GM18526 (cell line): ENCODE measurements around the gene NEU2.

Experiments used
- POLR2A ChIP-seq: IDR thresholded peaks from 3 replicates; pipeline ENCODE4 v1.6.1; 2011; ENCODE audit not compliant: insufficient read length; ENCODE audit errors: extremely low read depth

Gene NEU2

DNA sequence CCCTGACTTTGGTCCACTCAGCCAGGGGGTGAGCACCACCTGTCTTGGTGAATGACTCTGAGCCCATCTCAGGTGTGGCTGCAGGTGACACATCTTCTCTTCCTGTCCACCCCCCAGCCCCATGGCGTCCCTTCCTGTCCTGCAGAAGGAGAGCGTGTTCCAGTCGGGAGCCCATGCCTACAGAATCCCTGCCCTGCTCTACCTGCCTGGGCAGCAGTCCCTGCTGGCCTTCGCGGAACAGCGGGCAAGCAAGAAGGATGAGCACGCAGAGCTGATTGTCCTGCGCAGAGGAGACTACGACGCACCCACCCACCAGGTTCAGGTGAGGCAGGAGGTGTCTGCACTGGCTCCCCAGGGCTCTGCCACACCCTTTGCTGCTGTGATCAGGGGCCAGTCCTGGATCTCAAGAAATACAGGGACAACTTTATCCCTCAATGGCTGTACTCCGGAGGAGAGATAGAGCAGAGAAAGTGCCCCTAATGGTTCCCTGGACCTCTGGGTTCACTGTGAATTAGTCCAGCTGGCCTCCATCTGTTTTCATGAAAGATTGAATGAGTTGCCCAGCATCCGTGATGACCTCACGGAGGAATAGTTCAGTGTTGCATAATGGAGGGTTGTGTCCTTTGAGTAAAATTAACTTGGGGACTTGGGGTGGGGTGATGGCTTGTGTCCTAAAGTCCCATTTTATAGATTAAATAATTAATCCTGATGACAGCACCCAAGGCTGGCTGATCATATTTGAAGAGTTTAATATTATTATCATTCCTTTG lies at the start of gene NEU2:
TSS of gene NEU2 (plus strand) at position 122 of the 770 bp plus-strand sequence. CDS start at position 122, 0 bp downstream.
- no peak for TF ChIP-seq POLR2A

DNA sequence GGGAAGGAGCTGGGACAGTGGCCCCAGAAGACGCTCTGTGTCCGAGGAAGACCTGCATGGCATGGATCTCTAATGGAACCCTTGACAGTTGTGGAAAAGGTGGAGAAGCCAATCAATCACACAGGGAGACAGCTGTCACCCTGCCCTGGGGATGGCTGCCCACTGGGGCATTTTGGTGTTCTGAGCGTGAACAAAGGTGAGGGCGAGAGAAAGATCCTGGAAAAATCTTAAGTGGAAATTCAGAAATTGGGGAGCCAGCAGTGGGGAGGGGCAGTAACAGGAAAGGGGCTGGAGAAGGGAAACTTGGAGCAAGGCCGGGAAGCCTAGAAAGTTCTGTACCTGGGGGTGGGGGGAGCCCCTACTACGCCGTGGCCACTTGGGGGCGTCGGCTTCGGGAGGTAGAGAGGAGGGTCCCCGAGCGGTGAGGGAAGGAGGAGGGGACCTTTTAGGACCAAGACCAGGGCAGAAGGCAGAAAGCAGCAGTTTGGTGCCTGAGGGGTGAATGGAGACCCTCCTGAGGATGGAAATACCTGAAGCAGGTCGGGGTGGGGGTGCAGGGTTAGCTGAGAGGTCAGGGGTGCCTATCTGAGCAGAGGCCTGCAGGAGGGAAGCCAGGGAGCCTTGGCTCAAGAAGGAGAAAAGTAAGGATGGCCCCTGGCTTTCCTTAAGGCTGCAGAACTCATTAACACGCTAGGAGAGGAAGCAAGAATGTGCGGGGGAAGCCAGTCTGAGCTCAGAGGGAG lies 49.4 kb upstream of the NEU2 start:
- no peak for TF ChIP-seq POLR2A

DNA sequence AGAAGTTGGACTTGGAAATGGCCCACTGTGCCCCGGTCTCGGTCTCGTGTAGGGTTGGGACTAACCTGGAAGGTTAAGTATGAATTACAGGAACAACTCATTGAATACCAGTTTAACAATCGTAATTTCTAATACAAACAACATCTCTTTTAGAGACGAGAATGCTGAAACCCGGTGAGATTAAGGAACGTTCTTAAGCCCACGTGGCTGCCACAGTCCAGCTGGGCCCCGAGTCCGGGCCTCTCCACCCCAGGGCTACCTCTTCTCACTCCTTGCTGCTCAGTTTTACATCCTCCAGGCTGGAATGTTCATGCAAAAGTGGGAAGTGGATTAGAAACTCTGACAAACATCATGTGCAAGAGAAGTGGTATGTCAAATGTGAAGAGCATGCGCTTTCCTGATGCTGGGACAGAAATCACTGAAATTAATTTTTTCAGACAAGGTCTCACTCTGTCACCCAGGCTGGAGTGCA lies 48.8 kb upstream of the NEU2 start:
- no peak for TF ChIP-seq POLR2A

DNA sequence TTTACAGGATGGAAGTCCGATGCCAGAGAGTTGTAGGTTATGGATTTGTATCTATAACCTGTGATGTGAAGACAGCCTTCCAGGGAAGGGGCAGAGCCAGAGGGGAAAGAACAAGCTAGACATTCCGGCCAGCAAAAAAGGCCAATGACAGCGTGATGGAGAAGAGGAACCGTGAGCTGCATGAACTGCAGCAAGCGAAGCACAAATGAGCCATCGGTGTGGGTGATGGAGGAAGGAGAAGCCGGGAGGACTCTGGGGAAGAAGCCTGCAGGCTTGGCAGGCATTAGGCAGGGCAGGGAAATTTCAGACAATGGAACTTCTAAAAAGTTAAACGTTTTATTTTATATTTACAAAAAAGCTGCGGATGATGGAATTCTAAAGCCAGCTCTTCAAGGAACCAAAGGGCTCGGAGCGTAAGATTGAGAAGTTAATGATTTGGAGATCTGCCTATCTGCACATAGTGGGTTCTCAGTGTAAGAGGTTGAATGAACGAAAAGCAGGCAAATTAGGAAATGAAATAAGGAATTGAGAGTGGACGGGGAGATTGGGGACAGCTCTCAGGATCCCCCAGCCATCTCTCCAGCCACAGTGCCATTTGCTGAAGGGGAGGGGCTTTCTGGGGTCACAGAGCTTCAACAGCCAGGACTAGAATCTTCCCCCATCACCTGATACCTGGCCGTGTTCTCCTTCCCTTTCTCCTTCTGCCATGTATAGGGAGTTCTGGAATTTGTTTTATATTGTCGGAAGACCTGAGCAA lies 47.8 kb upstream of the NEU2 start:
- no peak for TF ChIP-seq POLR2A

GRCh38 chr2:232986155-232986554 lies 46.3 kb upstream of the NEU2 start:
- TF ChIP-seq POLR2A, result no peak

GRCh38 chr2:232993231-232993821 lies 39.1 kb upstream of the NEU2 start:
- TF ChIP-seq POLR2A, result no peak

GRCh38 chr2:232994446-232994845 lies 38.0 kb upstream of the NEU2 start:
- no peak for TF ChIP-seq POLR2A

DNA sequence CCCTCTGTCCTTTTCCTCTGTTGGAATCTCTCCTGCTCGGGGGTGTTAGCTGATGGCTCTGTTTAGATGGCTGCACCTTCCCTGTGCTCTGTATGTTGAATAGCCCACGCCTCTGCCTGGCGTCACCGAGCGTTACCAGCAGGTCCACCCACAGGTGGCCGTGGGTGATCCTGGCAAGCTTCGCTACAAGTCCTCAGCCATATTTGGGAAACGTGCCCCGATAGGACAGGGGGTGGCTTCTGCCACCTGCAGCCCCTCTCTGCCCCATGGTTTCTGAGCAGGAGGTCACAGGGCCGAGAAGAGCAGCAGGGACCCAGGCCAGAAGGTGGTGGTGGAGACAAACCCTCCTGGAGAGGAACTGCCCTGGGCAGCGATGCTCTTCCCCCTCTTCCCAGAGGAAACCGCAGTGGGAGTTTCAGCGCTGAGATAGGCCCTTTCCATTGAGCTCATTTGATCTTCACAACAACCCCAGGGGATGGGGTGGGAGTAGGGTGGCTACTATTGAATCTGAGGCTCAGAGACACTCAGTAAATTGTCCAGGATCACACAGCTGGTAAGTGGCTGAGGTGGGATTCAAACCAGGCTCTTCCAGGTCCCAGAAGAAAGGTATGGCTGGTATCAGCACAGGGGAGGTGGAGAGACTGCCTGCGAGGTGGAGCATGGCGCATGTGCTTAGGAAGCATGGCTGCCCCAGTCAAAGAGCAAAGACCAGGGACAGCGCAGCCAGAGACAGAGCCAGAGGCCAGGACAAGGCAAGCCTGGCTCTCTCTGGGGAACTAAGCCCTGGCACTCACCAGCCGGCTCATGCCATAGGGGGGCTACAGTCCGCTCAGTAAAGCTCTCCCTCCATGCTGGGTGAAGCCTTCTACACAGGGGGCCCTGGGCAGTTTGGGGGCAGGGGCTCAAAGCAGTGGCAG lies 34.5 kb upstream of the NEU2 start:
- no peak for TF ChIP-seq POLR2A

- no peak for TF ChIP-seq POLR2A
Observed at GRCh38 chr2:232998666-232998985, 33.8 kb upstream of the NEU2 start.

DNA sequence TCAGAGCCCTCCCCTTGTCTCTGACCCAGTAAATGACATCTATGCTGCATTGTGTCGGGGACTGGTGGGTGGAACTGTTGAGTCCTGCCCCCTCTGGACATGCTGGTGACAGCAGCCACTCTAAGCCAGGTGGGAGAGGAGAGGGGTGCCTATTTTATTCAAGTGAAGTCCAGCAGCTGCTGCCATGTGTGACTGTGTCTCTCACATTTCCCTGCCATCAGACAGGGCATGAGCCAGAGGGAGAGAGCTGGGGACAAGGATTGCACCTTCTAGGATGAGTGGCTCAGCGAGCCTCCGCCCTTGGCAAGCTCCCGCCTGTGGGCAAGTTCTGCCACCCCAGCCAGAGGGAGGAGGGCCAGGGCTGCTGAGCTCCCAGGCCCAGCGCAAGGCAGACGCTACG lies 33.1 kb upstream of the NEU2 start:
- no peak for TF ChIP-seq POLR2A

DNA sequence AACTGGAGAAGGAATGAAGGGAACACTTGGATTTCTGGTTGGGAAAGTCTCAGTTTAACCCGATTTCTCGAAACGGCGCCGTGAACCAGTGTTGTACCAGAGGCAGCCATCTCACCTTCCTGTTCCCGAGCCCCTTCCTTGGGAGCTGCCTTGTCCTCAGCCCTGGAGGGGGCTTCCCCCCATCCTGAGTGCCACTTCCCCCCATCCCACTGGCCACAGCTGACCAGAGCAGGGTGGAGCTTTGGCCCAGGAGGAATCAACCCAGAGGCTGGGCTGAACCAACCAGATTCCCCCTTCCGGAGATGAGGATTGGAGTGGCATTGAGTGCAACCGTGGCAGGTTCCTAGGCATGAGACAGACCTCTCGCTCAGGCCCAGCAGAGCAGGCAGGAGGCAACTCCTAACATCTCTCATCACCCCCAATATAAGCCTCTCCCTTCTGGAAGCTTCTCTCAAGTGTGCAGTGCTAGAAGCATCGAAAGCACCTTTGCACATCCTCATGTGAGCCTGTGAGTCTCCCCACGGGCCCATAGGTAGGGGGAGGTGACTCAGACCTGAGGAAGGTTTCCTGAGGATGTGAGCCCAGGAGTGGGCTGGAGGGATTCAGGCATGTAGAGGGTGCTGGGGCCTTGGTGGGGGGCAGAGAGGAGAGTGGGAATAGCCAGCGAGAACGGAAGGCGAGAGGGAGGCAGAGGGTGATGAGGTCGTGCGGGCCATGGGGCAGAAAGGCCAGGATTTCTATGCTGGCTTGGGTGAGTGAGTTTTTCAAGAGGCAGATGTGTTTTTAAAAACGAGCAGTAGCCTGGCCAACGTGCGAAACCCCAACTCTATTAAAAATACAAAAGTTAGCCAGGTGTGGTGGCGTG lies 31.4 kb upstream of the NEU2 start:
- TF ChIP-seq POLR2A, result no peak

- TF ChIP-seq POLR2A, result no peak
Observed at GRCh38 chr2:233002829-233003657, 29.4 kb upstream of the NEU2 start.
